Naive B cell (primary cell): ENCODE data around the gene CAPN15. TPM values are rescaled to one million over a fixed set of nuclear protein-coding genes. Genes with fewer than 3 reads are reported as not detected.
"Not testable (repeated sequence)": the region's sequence is repeated elsewhere in the genome, so short reads cannot be mapped to it uniquely, and the experiment has no call there.

Experiments
- ATAC-seq, 2 donors: fragments of 150-1000 bp; cut with Tn5 transposase; 2 replicates each; pipeline ENCODE4 v1.10.0; 2021; ENCODE audit warnings: low read depth in 2 of 2, mild to moderate bottlenecking in 2 of 2, moderate library complexity in 2 of 2
- DNase-seq: peaks from one replicate; pipeline ENCODE4 v3.0.0; 2022
- H3K27ac Mint-ChIP-seq, 6 donors: one replicate each; pipeline ENCODE4 v1.8.0; 2020 to 2022; ENCODE audit warnings: mild to moderate bottlenecking in 6 of 6, mixed read lengths in 6 of 6, moderate library complexity in 5 of 6, inconsistent platforms in 2 of 6
- H3K27me3 Mint-ChIP-seq, 3 donors: one replicate each; pipeline ENCODE4 v1.8.0; 2021 to 2022; ENCODE audit warnings: mixed read lengths in 3 of 3, mild to moderate bottlenecking in 1 of 3
- H3K36me3 Mint-ChIP-seq, 2 donors: one replicate each; pipeline ENCODE4 v1.8.0; 2020 to 2022; ENCODE audit warnings: mixed read lengths in 2 of 2, inconsistent platforms in 1 of 2, mild to moderate bottlenecking in 1 of 2
- H3K4me1 Mint-ChIP-seq, 3 donors: one replicate each; pipeline ENCODE4 v1.8.0; 2020 to 2022; ENCODE audit warnings: mixed read lengths in 3 of 3, inconsistent platforms in 1 of 3, mild to moderate bottlenecking in 1 of 3, moderate library complexity in 1 of 3
- H3K4me3 Mint-ChIP-seq, 8 donors: one replicate each; pipeline ENCODE4 v1.8.0; 2020 to 2022; ENCODE audit warnings: mild to moderate bottlenecking in 8 of 8, mixed read lengths in 8 of 8, moderate library complexity in 8 of 8, inconsistent platforms in 2 of 8
- H3K9me3 Mint-ChIP-seq, 7 donors: one replicate each; pipeline ENCODE4 v1.8.0; 2020 to 2022; ENCODE audit warnings: mixed read lengths in 7 of 7, mild to moderate bottlenecking in 5 of 7, inconsistent platforms in 2 of 7, moderate library complexity in 1 of 7
- polyA plus RNA-seq, 6 donors: library from polyadenylated mRNA; unstranded; fragments of 300-500 nt; fragmentation: Illumina TruSeq; gene quantifications; one replicate each; pipeline ENCODE4 v1.2.3, GENCODE V29; 2021; ENCODE audit warnings: low read depth in 6 of 6

Gene CAPN15
- polyA plus RNA-seq, 6 donors from 2014 or later = 4.3 to 11.0 (median 5.0) TPM

- Mint-ChIP-seq H3K27me3 (no peaks in the 10 kb centered on the region), H3K9me3 (no peaks in the 10 kb centered on the region), H3K36me3 (no peaks in the 10 kb centered on the region), H3K27ac (no peak overlapping the region), H3K4me3 (peak overlapping the region in 1 of 8 donors; percentile 79), H3K4me1 (no peaks in the 10 kb centered on the region)
- ATAC-seq (no peak), DNase-seq (no peak)
Observed at GRCh38 chr16:499924-500323, 27.6 kb upstream of the CAPN15 start.

- Mint-ChIP-seq H3K4me1 (no peaks in the 10 kb centered on the region), H3K27me3 (no peaks in the 10 kb centered on the region), H3K9me3 (no peaks in the 10 kb centered on the region), H3K36me3 (no peaks in the 10 kb centered on the region), H3K27ac (no peak overlapping the region), H3K4me3 (no peak overlapping the region)
- no peak for DNase-seq
- ATAC-seq = no peak
Observed at GRCh38 chr16:500709-501108, 26.8 kb upstream of the CAPN15 start.

- Mint-ChIP-seq H3K27ac (no peak overlapping the region), H3K4me1 (no peaks in the 10 kb centered on the region), H3K36me3 (no peaks in the 10 kb centered on the region)
Observed at GRCh38 chr16:502179-502943, 25.2 kb upstream of the CAPN15 start.

GRCh38 chr16:503150-504071, 24.1 kb upstream of the CAPN15 start:
- Mint-ChIP-seq H3K4me3 (no peak overlapping the region), H3K4me1 (no peaks in the 10 kb centered on the region), H3K27me3 (no peaks in the 10 kb centered on the region), H3K36me3 (no peaks in the 10 kb centered on the region), H3K9me3 (no peaks in the 10 kb centered on the region), H3K27ac (no peak overlapping the region)
- DNase-seq = no peak
- ATAC-seq = no peak

More at GRCh38 chr16:502179-502943, 25.2 kb upstream of the CAPN15 start:
- Mint-ChIP-seq H3K9me3 (no peaks in the 10 kb centered on the region), H3K4me3 (no peak overlapping the region), H3K27me3 (no peaks in the 10 kb centered on the region)
- ATAC-seq = no peak
- DNase-seq = no peak

- Mint-ChIP-seq H3K27ac (peak overlapping the region in 1 of 6 donors; percentile 69), H3K9me3 (no peaks in the 10 kb centered on the region), H3K4me3 (no peak overlapping the region), H3K27me3 (no peaks in the 10 kb centered on the region), H3K36me3 (no peaks in the 10 kb centered on the region), H3K4me1 (no peaks in the 10 kb centered on the region)
- DNase-seq = no peak
- no peak for ATAC-seq
Observed at GRCh38 chr16:505479-506245, 21.9 kb upstream of the CAPN15 start.

GRCh38 chr16:506246-506546, 21.3 kb upstream of the CAPN15 start:
- no peak overlapping the region for H3K4me3 Mint-ChIP-seq
- no peaks in the 10 kb centered on the region for H3K36me3 Mint-ChIP-seq
- ATAC-seq (no peak), DNase-seq (no peak)
- no peak overlapping the region for H3K27ac Mint-ChIP-seq
- H3K4me1 Mint-ChIP-seq = no peaks in the 10 kb centered on the region
- H3K27me3 Mint-ChIP-seq = no peaks in the 10 kb centered on the region
- no peaks in the 10 kb centered on the region for H3K9me3 Mint-ChIP-seq

- H3K9me3 Mint-ChIP-seq, H3K4me3 Mint-ChIP-seq, H3K4me1 Mint-ChIP-seq, H3K36me3 Mint-ChIP-seq, H3K27me3 Mint-ChIP-seq, DNase-seq, ATAC-seq, H3K27ac Mint-ChIP-seq: not testable (repeated sequence)
Observed at GRCh38 chr16:507527-507926, 20.0 kb upstream of the CAPN15 start.

GRCh38 chr16:507996-508395, 19.5 kb upstream of the CAPN15 start:
- Mint-ChIP-seq H3K36me3 (no peaks in the 10 kb centered on the region), H3K4me1 (no peaks in the 10 kb centered on the region), H3K27ac (no peak overlapping the region), H3K27me3 (no peaks in the 10 kb centered on the region), H3K4me3 (no peak overlapping the region), H3K9me3 (no peaks in the 10 kb centered on the region)
- ATAC-seq = no peak
- DNase-seq = no peak

GRCh38 chr16:508884-509736, 18.4 kb upstream of the CAPN15 start:
- ATAC-seq (no peak), DNase-seq (no peak)
- Mint-ChIP-seq H3K4me3 (no peak overlapping the region), H3K4me1 (no peaks in the 10 kb centered on the region), H3K9me3 (no peaks in the 10 kb centered on the region), H3K36me3 (no peaks in the 10 kb centered on the region), H3K27me3 (no peaks in the 10 kb centered on the region), H3K27ac (peak overlapping the region in 2 of 6 donors; percentile 69 to 93)

GRCh38 chr16:510066-510825, 17.3 kb upstream of the CAPN15 start:
- no peak overlapping the region for H3K4me3 Mint-ChIP-seq
- H3K27me3 Mint-ChIP-seq = no peaks in the 10 kb centered on the region
- DNase-seq = no peak

GRCh38 chr16:512802-513201, 14.7 kb upstream of the CAPN15 start:
- no peak overlapping the region for H3K4me3 Mint-ChIP-seq
- H3K27me3 Mint-ChIP-seq = no peaks in the 10 kb centered on the region
- no peak for ATAC-seq
- H3K9me3 Mint-ChIP-seq = no peaks in the 10 kb centered on the region
- H3K36me3 Mint-ChIP-seq = no peaks in the 10 kb centered on the region
- no peaks in the 10 kb centered on the region for H3K4me1 Mint-ChIP-seq
- no peak for DNase-seq
- H3K27ac Mint-ChIP-seq = peak overlapping the region in 1 of 6 donors; percentile 82

More at GRCh38 chr16:510066-510825, 17.3 kb upstream of the CAPN15 start:
- Mint-ChIP-seq H3K4me1 (no peaks in the 10 kb centered on the region), H3K27ac (no peak overlapping the region), H3K9me3 (no peaks in the 10 kb centered on the region), H3K36me3 (no peaks in the 10 kb centered on the region)
- no peak for ATAC-seq

- no peaks in the 10 kb centered on the region for H3K4me1 Mint-ChIP-seq
- no peaks in the 10 kb centered on the region for H3K27me3 Mint-ChIP-seq
- no peak for DNase-seq
- H3K27ac Mint-ChIP-seq = no peak overlapping the region
- no peak overlapping the region for H3K4me3 Mint-ChIP-seq
- H3K36me3 Mint-ChIP-seq = no peaks in the 10 kb centered on the region
- H3K9me3 Mint-ChIP-seq = no peaks in the 10 kb centered on the region
- no peak for ATAC-seq
Observed at GRCh38 chr16:513950-514349, 13.6 kb upstream of the CAPN15 start.
